Osteocyte (in vitro differentiated cells): Measurements from ENCODE around the gene GFOD1. TPM values are rescaled to one million over a fixed set of nuclear protein-coding genes. Genes with fewer than 3 reads are reported as not detected.
"Not testable (repeated sequence)": the region's sequence is repeated elsewhere in the genome, so short reads cannot be mapped to it uniquely, and the experiment has no call there.

Experiments
- DNase-seq: peaks from one replicate; pipeline ENCODE4 v3.0.0; 2021; ENCODE audit warnings: mixed read lengths; ENCODE audit not compliant: unreplicated experiment; ENCODE audit errors: extremely low spot score
- H3K27ac Mint-ChIP-seq: one replicate; pipeline ENCODE4 v1.8.0; 2021; ENCODE audit warnings: mild to moderate bottlenecking, mixed read lengths; ENCODE audit not compliant: unreplicated experiment
- H3K27me3 Mint-ChIP-seq: one replicate; pipeline ENCODE4 v1.8.0; 2021; ENCODE audit warnings: mixed read lengths; ENCODE audit not compliant: unreplicated experiment
- H3K36me3 Mint-ChIP-seq: one replicate; pipeline ENCODE4 v1.8.0; 2021; ENCODE audit warnings: mixed read lengths; ENCODE audit not compliant: unreplicated experiment
- H3K4me1 Mint-ChIP-seq: one replicate; pipeline ENCODE4 v1.8.0; 2021; ENCODE audit warnings: mixed read lengths; ENCODE audit not compliant: unreplicated experiment
- H3K4me3 Mint-ChIP-seq: one replicate; pipeline ENCODE4 v1.8.0; 2021; ENCODE audit warnings: mild to moderate bottlenecking, moderate library complexity, mixed read lengths; ENCODE audit not compliant: unreplicated experiment
- H3K9me3 Mint-ChIP-seq: one replicate; pipeline ENCODE4 v1.8.0; 2021; ENCODE audit warnings: mixed read lengths; ENCODE audit not compliant: unreplicated experiment
- total RNA-seq: library from RNA; stranded (reverse); gene quantifications from 2 replicates; pipeline ENCODE4 v1.2.1, GENCODE V29; 2021
- TF ChIP-seq, protein P1 (sequence below): fragments of 200-600 bp; sonication (generic); IDR thresholded peaks from 2 replicates; pipeline ENCODE4 v1.5.0; 2021; ENCODE audit warnings: antibody characterized with exemption, mild to moderate bottlenecking, moderate library complexity

The GFOD1 gene
- total RNA-seq, 1 donor from 2014 or later, result 0.89 TPM

DNA sequence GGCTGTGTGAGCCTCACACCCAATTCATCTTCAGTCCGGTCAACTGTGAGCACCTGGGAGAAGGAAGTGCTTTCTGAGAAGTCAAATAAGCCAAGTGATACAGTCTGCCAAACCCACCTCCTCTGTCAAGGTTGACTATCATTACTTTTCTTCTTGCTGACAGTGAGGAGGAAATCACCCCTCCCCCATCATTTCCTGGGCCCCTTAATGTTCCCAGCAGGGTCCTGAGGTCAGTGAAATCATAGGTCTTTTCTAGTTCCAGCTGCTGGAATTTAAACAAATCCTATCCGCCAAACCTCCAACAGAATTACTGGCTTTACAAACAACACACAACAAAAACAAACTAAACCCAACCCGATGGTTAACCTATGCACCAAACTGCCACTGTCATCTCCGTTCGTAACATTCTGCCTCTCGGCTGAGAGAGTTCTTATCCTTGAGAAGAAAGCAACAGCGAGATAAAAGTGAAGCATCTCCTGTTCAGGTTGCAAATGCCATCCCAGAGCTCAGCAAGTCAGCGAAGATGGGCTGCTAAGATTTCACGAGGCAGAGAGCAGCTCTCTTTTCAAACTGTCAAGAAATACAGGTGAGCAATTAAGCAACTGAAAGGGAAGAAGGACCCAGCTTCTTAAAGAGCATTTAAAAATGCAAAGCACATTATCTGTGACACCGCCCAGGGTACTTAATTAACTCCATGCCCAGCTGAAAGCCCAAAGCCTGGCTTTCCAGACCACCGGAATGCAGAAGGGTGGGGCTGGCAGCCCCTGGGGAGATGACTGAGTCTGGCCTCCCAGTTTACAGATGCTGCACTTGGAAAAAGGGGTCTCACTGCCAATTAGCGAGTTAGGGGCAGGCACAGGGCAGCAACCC is 24.7 kb downstream of the GFOD1 start:
- H3K27me3 Mint-ChIP-seq, result no peaks in the 10 kb centered on the region
- H3K27ac Mint-ChIP-seq, result no peak overlapping the region
- no peak overlapping the region for H3K4me3 Mint-ChIP-seq
- no peaks in the 10 kb centered on the region for H3K36me3 Mint-ChIP-seq
- TF ChIP-seq, protein P1, sequence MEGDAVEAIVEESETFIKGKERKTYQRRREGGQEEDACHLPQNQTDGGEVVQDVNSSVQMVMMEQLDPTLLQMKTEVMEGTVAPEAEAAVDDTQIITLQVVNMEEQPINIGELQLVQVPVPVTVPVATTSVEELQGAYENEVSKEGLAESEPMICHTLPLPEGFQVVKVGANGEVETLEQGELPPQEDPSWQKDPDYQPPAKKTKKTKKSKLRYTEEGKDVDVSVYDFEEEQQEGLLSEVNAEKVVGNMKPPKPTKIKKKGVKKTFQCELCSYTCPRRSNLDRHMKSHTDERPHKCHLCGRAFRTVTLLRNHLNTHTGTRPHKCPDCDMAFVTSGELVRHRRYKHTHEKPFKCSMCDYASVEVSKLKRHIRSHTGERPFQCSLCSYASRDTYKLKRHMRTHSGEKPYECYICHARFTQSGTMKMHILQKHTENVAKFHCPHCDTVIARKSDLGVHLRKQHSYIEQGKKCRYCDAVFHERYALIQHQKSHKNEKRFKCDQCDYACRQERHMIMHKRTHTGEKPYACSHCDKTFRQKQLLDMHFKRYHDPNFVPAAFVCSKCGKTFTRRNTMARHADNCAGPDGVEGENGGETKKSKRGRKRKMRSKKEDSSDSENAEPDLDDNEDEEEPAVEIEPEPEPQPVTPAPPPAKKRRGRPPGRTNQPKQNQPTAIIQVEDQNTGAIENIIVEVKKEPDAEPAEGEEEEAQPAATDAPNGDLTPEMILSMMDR, result no peak
- DNase-seq, result no peak
- no peaks in the 10 kb centered on the region for H3K9me3 Mint-ChIP-seq
- H3K4me1 Mint-ChIP-seq, result peaks cover 19% of the 10 kb centered on the region

DNA sequence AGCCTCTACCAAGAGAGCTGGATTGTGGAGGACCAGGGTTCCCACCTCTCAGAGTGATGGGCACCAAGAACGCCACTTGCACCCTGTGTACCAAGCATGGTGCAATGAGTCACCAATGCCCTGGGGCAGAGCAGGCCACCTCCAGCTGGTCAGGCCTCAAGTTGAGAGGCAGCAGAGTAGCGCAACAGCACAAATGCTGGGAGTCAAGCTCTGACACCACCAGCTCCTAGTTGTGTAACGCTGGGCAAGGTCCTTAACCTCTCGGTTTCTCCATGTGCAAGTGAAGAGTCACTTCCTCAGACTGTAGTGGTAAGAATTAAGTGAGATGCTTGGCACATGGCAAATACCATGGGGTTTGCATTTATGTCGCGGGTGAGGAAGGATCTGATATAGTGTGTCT is 25.6 kb downstream of the GFOD1 start:
- Mint-ChIP-seq H3K27ac (no peak overlapping the region), H3K4me1 (peaks cover 19% of the 10 kb centered on the region), H3K4me3 (no peak overlapping the region), H3K9me3 (no peaks in the 10 kb centered on the region), H3K27me3 (no peaks in the 10 kb centered on the region), H3K36me3 (no peaks in the 10 kb centered on the region)
- TF ChIP-seq, protein P1, result no peak
- DNase-seq, result no peak

DNA sequence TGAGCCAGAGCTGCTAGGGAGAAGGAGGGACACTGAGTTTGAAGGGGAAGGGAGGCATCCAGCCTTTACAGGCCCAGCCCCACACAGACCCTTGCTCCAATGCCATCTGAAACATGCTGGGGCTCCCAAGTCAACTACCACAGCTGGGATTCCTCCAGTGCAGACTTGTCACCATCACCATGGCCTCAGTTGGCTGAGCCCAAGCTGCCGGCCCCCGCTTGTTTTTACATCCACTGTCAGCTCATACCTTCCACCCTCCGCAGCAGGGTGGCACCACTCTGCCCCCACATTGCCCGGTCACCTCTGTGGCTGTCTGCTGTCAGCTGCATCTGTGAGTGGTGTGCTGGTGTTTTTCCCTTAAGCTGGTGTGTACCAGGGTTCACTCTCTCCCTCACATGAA is 26.1 kb downstream of the GFOD1 start:
- Mint-ChIP-seq H3K9me3 (no peaks in the 10 kb centered on the region), H3K4me3 (no peak overlapping the region)

DNA sequence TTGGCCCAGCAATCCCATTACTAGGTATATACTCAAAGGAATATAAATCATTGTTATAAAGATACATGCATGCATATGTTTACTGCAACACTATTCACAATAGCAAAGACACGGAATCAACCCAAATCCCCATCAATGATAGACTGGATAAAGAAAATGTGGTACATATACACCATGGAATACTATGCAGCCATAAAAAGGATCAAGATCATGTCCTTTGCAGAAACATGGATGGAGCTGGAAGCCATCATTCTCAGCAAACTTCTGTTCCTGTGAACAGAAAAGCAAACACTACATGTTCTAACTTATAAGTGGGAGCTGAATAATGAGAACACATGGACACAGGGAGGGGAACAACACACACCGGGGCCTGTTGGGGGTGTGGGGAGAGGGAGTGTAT is 27.1 kb downstream of the GFOD1 start:
- H3K27ac Mint-ChIP-seq, DNase-seq, H3K4me3 Mint-ChIP-seq, H3K27me3 Mint-ChIP-seq, H3K9me3 Mint-ChIP-seq, H3K36me3 Mint-ChIP-seq: not testable (repeated sequence)
- H3K4me1 Mint-ChIP-seq, result peaks cover 19% of the 10 kb centered on the region

More for the DNA sequence above, 26.1 kb downstream of the GFOD1 start:
- peaks cover 19% of the 10 kb centered on the region for H3K4me1 Mint-ChIP-seq
- DNase-seq, result no peak
- TF ChIP-seq, protein P1, result no peak
- no peak overlapping the region for H3K27ac Mint-ChIP-seq
- H3K27me3 Mint-ChIP-seq, result no peaks in the 10 kb centered on the region
- H3K36me3 Mint-ChIP-seq, result no peaks in the 10 kb centered on the region

DNA sequence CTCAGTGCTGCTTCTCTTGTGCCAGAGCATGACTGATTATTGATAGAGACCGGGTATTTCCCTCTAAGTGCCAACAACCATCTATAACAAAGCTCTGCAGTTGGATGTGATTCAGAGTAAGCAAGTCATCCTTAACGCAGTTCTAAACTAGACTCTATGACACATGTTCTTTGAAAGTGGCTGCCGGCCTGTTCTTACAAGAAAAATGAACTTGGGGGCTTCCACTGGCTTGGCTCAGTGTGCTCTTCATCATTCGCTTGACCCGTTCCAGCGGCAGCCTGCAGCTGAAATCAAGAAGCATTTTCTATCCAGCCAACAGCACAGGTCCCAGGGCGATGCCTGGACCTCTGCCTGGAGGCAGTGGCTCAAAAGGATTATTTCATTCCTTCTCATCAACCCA is 29.8 kb downstream of the GFOD1 start:
- TF ChIP-seq, protein P1, result no peak
- Mint-ChIP-seq H3K27me3 (no peaks in the 10 kb centered on the region), H3K4me1 (peaks cover 10% of the 10 kb centered on the region)

More for the DNA sequence above, 29.8 kb downstream of the GFOD1 start:
- no peaks in the 10 kb centered on the region for H3K36me3 Mint-ChIP-seq
- H3K27ac Mint-ChIP-seq, result no peak overlapping the region
- no peaks in the 10 kb centered on the region for H3K9me3 Mint-ChIP-seq
- no peak for DNase-seq
- H3K4me3 Mint-ChIP-seq, result no peak overlapping the region
